WERI-Rb-1 (cell line): ENCODE results near the gene STT3A.

Source experiments
- DNase-seq: peaks from one replicate; pipeline ENCODE4 v3.0.0-alpha.2; 2020
- H3K27ac ChIP-seq: fragments of 250-450 bp; sonication (Bioruptor Pico); 2 replicates; pipeline ENCODE4 v1.5.1; 2020; ENCODE audit warnings: mild to moderate bottlenecking, moderate library complexity
- H3K27me3 ChIP-seq: fragments of 250-450 bp; sonication (Bioruptor Pico); 2 replicates; pipeline ENCODE4 v1.5.1; 2021; ENCODE audit warnings: mild to moderate bottlenecking, low read depth, moderate library complexity; ENCODE audit not compliant: insufficient read depth, severe bottlenecking
- H3K36me3 ChIP-seq: fragments of 250-450 bp; sonication (Bioruptor Pico); 2 replicates; pipeline ENCODE4 v1.5.1; 2020; ENCODE audit warnings: mild to moderate bottlenecking, moderate library complexity
- H3K4me3 ChIP-seq: 2 replicates; pipeline ENCODE4 v1.5.1; 2011; ENCODE audit warnings: low read depth, mild to moderate bottlenecking, control low read depth, low read length
- H3K9me3 ChIP-seq: fragments of 250-450 bp; sonication (Bioruptor Pico); 2 replicates; pipeline ENCODE4 v1.5.1; 2021; ENCODE audit warnings: mild to moderate bottlenecking, moderate library complexity; ENCODE audit not compliant: severe bottlenecking
- TF ChIP-seq, protein P1 (sequence below): IDR thresholded peaks from 2 replicates; pipeline ENCODE4 v1.5.1; 2011; ENCODE audit warnings: low read depth, mild to moderate bottlenecking, control low read depth, inconsistent platforms, low read length

STT3A gene

DNA sequence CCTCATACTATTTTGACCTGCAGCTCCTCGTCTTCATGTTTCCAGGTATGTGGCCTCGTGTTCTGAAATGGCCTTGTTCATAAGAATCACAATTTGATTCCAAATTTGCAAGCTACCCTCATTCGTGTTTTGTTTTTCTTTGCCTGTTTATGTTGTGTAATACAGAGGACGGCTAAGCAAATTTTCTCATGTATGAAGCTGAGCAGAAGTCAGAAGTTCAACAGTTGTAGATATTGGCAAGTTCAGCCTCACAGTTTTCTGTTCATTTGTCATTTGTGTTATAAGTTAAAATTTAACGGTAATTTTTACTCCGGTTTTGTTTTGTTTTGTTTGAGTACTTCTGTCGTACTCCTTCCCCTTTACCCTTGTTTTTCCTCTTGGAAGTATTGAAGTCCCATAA, 16.9 kb downstream of the STT3A start:
- TF ChIP-seq, protein P1, sequence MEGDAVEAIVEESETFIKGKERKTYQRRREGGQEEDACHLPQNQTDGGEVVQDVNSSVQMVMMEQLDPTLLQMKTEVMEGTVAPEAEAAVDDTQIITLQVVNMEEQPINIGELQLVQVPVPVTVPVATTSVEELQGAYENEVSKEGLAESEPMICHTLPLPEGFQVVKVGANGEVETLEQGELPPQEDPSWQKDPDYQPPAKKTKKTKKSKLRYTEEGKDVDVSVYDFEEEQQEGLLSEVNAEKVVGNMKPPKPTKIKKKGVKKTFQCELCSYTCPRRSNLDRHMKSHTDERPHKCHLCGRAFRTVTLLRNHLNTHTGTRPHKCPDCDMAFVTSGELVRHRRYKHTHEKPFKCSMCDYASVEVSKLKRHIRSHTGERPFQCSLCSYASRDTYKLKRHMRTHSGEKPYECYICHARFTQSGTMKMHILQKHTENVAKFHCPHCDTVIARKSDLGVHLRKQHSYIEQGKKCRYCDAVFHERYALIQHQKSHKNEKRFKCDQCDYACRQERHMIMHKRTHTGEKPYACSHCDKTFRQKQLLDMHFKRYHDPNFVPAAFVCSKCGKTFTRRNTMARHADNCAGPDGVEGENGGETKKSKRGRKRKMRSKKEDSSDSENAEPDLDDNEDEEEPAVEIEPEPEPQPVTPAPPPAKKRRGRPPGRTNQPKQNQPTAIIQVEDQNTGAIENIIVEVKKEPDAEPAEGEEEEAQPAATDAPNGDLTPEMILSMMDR = no peak
- no peaks in the 10 kb centered on the region for H3K9me3 ChIP-seq
- H3K4me3 ChIP-seq = no peak overlapping the region
- DNase-seq = no peak
- no peaks in the 10 kb centered on the region for H3K27me3 ChIP-seq
- peaks cover 94% of the 10 kb centered on the region for H3K36me3 ChIP-seq
- H3K27ac ChIP-seq = no peak overlapping the region

DNA sequence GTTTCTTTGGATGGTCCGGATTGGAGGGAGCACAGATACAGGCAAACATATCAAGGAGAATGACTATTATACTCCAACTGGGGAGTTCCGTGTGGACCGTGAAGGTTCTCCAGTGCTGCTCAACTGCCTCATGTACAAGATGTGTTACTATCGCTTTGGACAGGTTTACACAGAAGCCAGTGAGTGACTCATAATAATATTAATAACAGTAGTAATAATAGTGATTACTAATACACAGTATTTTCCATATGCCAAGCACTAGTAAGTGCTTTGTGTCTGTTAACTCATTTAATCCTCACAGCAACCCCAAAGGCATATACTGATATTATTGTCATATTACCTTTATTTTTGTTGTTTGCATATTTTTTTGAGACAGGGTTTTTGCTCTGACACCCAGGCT, 25.7 kb downstream of the STT3A start:
- Histone ChIP-seq H3K4me3 (no peak overlapping the region), H3K9me3 (no peaks in the 10 kb centered on the region), H3K27me3 (no peaks in the 10 kb centered on the region), H3K27ac (no peak overlapping the region), H3K36me3 (peaks cover 75% of the 10 kb centered on the region)
- TF ChIP-seq, protein P1 = no peak
- DNase-seq = no peak

DNA sequence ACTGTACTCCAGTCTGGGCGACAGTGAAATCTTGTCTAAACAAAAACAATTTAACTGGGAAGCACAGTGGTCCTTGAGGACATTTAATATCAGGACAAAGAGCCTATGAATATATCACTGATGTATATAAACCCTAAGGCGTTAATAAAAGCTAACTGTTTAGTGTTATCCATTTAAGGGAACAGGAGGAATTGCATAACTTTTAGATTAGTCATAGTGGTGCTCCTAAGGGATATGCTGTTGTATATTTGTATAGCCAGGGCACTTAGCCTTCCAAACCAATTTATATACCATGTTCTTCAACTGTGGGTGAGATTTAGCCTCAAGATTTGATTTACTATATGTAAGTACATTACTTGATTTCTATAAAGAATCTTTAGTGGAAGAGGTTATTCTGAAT, 29.3 kb downstream of the STT3A start:
- TF ChIP-seq, protein P1 = no peak
- Histone ChIP-seq H3K27ac (no peak overlapping the region), H3K9me3 (no peaks in the 10 kb centered on the region), H3K4me3 (no peak overlapping the region), H3K36me3 (peaks cover 56% of the 10 kb centered on the region), H3K27me3 (no peaks in the 10 kb centered on the region)
- DNase-seq = no peak

DNA sequence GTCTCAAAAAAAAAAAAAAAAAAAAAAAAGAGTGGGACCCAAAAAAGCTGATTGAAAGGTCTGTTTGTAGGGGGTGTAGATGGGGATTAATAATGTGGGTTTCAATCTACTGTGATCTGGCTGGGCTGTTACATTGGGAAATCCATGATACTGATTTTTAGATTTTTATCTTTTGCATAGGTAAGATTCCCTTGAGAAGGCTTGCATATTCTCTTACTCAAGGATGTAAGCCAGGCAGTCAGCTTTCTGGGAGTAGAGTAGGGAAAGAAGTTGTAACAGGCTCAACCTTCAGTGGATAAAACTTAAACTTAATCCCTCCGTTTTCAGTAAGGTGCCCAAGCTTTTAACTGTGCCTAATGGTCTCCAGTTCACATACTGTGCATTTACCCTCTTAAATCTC, 30.4 kb downstream of the STT3A start:
- no peak for DNase-seq
- Histone ChIP-seq H3K9me3 (no peaks in the 10 kb centered on the region), H3K4me3 (no peak overlapping the region), H3K27me3 (no peaks in the 10 kb centered on the region), H3K27ac (no peak overlapping the region), H3K36me3 (peaks cover 61% of the 10 kb centered on the region)
- TF ChIP-seq, protein P1 = no peak

DNA sequence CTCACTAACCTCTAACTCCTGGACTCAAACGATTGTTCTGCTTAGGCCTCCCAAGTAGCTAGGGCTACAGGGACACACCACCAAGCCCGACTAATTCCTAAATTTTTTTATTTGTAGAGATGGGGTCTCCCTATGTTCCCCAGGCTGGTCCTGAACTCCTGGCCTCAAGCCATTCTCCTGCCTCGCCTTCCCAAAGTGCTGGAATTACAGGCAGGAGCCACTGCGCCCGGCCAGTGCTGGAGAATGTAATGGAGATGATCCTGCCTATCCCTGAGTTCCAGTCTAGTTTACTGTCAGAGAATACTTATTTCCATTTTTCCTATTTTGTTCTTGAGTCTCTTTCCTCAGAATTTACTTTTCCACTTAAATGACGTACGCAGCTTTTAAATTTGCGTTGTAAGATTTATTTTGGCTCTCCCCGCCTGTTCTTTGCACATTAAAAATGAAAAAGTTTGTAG, 32.1 kb downstream of the STT3A start, which contains the start of gene CHEK1:
CHEK1 (plus strand) TSS at position 408 of the 458 bp plus-strand sequence. CDS start 1,606 bp downstream, outside the sequence.
- H3K27ac ChIP-seq = peak within 1 kb of the TSS; percentile 96
- peak within 1 kb of the TSS; percentile 97 for H3K4me3 ChIP-seq
- TF ChIP-seq, protein P1 = no peak
- H3K9me3 ChIP-seq = no peaks in the 10 kb centered on the region
- no peaks in the 10 kb centered on the region for H3K27me3 ChIP-seq
- peaks cover 62% of the 10 kb centered on the region for H3K36me3 ChIP-seq
- DNase-seq = no peak

DNA sequence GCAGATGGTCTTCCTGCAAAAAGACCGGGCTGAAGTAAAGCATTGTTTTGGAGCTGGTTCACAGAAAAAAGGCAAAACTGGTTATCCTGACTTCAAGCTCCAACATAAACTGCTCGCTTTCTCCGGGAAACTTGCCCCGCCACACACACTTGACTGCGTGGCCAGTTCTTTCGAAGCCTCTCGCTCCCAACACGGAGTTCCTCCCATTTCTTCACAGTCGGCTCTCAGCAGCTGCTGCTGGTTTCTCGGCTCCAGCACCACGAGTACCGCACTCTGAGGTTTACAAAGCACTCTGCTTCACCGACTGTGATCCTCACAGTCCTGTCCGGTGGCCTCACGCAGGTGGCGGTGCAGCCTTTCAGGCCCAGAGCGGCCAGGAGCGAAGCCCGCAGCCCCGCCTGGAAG, 32.6 kb downstream of the STT3A start:
- DNase-seq = no peak
- TF ChIP-seq, protein P1 = no peak
- H3K27ac ChIP-seq = peak overlapping the region; percentile 96
- H3K36me3 ChIP-seq = peaks cover 62% of the 10 kb centered on the region
- no peaks in the 10 kb centered on the region for H3K27me3 ChIP-seq
- peak overlapping the region; percentile 97 for H3K4me3 ChIP-seq
- H3K9me3 ChIP-seq = no peaks in the 10 kb centered on the region
